Aortic smooth muscle cell (primary cell): ENCODE results near the gene ACTL6B. TPM values are rescaled to one million over a fixed set of nuclear protein-coding genes. Genes with fewer than 3 reads are reported as not detected.

Source experiments
- total RNA-seq: library from RNA; depleted of rRNA; stranded (reverse); fragments of >200 nt; gene quantifications from 2 replicates; pipeline ENCODE4 v1.2.3, GENCODE V29; 2014

Gene ACTL6B
- total RNA-seq, result not detected in 2 replicates

GRCh38 chr7:100655908-100656674 is at the start of gene ACTL6B:
TSS of gene ACTL6B (minus strand) at chr7:100656448. CDS start at chr7:100656354, 94 bp downstream.

GRCh38 chr7:100694098-100694745 is 38.0 kb upstream of the ACTL6B start, which contains the start of gene GIGYF1:
TSS of gene GIGYF1 (minus strand) at chr7:100694250. CDS start at chr7:100688238, 6,012 bp downstream.

GRCh38 chr7:100673302-100673941 is 17.2 kb upstream of the ACTL6B start, which contains the start of gene GNB2:
TSS of gene GNB2 (plus strand) at chr7:100673740. CDS start at chr7:100676266, 2,526 bp downstream.

DNA sequence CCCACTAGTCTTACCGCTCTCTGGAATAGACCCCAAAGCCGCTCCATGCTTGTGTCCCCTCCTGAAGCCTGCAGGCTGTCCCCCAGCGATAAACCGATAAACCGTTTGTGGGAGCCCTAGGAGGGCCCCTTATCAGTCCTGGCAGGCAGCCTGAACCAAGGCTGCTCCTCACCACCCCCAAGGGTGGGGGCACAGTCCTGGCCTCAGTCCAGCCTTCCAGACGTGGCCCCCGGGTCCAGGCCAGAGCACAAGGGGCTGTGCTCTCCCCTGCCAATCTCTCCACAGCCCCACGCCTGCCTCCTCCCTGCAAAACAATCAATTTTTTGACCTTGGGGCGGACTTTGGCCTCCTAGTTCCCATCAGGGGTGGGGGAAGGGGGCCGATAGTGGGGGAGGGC is 14.8 kb downstream of the ACTL6B start, which contains the start of gene TFR2:
TSS of gene TFR2 (minus strand) at position 90 of the 397 bp plus-strand sequence. CDS start at position 47, 43 bp downstream.

GRCh38 chr7:100611983-100612729 is 44.1 kb downstream of the ACTL6B start, which contains the start of gene MOSPD3:
TSS of gene MOSPD3 (plus strand) at chr7:100612540. CDS start at chr7:100612792, 252 bp downstream.

Other genes starting within 250 kb of the ACTL6B start
- gene ZCWPW1, start 227.7 kb downstream of the ACTL6B start, total RNA-seq, result 2.2 and 2.6 TPM in 2 replicates
- 30.6 and 42.9 TPM in 2 replicates for gene MEPCE, start 226.6 kb downstream of the ACTL6B start, total RNA-seq
- gene PPP1R35, start 220.0 kb downstream of the ACTL6B start, total RNA-seq, result 10.3 and 14.7 TPM in 2 replicates
- gene SPACDR, start 192.2 kb downstream of the ACTL6B start, total RNA-seq, result 0.25 and 0.79 TPM in 2 replicates
- 21.7 and 22.2 TPM in 2 replicates for gene TSC22D4, start 177.2 kb downstream of the ACTL6B start, total RNA-seq
- gene NYAP1, start 172.5 kb downstream of the ACTL6B start, total RNA-seq, result 0.13 and 0.19 TPM in 2 replicates
- 6.0 and 9.1 TPM in 2 replicates for gene AGFG2, start 117.2 kb downstream of the ACTL6B start, total RNA-seq
- not detected in 2 replicates for gene SAP25, start 82.5 kb downstream of the ACTL6B start, total RNA-seq
- gene LRCH4, start 70.3 kb downstream of the ACTL6B start, total RNA-seq, result 6.5 and 8.8 TPM in 2 replicates
- gene FBXO24, start 70.1 kb downstream of the ACTL6B start, total RNA-seq, result 0.40 and 0.56 TPM in 2 replicates
- 62.9 and 94.5 TPM in 2 replicates for gene PCOLCE, start 54.1 kb downstream of the ACTL6B start, total RNA-seq
- gene MOSPD3, start 43.9 kb downstream of the ACTL6B start, total RNA-seq, result 4.0 and 6.9 TPM in 2 replicates
- 0.31 and 0.40 TPM in 2 replicates for gene TFR2, start 14.9 kb downstream of the ACTL6B start, total RNA-seq
- 84.4 and 86.5 TPM in 2 replicates for gene GNB2, start 17.3 kb upstream of the ACTL6B start, total RNA-seq
- gene GIGYF1, start 37.8 kb upstream of the ACTL6B start, total RNA-seq, result 11.4 and 11.8 TPM in 2 replicates
- 30.2 and 34.5 TPM in 2 replicates for gene POP7, start 49.7 kb upstream of the ACTL6B start, total RNA-seq
- not detected in 2 replicates for gene EPO, start 64.0 kb upstream of the ACTL6B start, total RNA-seq
- not detected in 2 replicates for gene ZAN, start 77.1 kb upstream of the ACTL6B start, total RNA-seq
- 14.1 and 16.4 TPM in 2 replicates for gene EPHB4, start 171.1 kb upstream of the ACTL6B start, total RNA-seq
- gene SLC12A9, start 196.3 kb upstream of the ACTL6B start, total RNA-seq, result 9.7 and 13.2 TPM in 2 replicates
- 89.4 and 93.8 TPM in 2 replicates for gene TRIP6, start 210.9 kb upstream of the ACTL6B start, total RNA-seq
- 37.4 and 52.7 TPM in 2 replicates for gene SRRT, start 218.7 kb upstream of the ACTL6B start, total RNA-seq
- gene UFSP1, start 233.3 kb upstream of the ACTL6B start, total RNA-seq, result 3.1 and 4.9 TPM in 2 replicates
- gene ACHE, start 239.4 kb upstream of the ACTL6B start, total RNA-seq, result not detected in 2 replicates